Thoracic aorta (tissue), 2 donors: ENCODE results near the gene RSL24D1. TPM values are rescaled to one million over a fixed set of nuclear protein-coding genes. Genes with fewer than 3 reads are reported as not detected.

ENCODE experiments used
- ATAC-seq: fragments of 150-250 bp; one replicate; pipeline ENCODE4 v1.8.0; 2017; ENCODE audit warnings: low read depth; ENCODE audit not compliant: insufficient number of reproducible peaks, low FRiP score
- DNase-seq: peaks from one replicate; pipeline ENCODE4 v3.0.0-alpha.2; 2020; ENCODE audit warnings: low spot score
- H3K27ac ChIP-seq, 2 donors: fragments of 200-600 bp; sonication (generic); 1 replicate in 1 of 2; 2 replicates in 1 of 2; pipeline ENCODE4 v1.5.1; 2016; ENCODE audit warnings: mild to moderate bottlenecking in 2 of 2, moderate library complexity in 2 of 2
- H3K27me3 ChIP-seq: fragments of 200-600 bp; sonication (generic); replicated peaks from 2 replicates; pipeline ENCODE4 v1.6.0; 2016; ENCODE audit warnings: mild to moderate bottlenecking; ENCODE audit not compliant: insufficient read depth
- H3K36me3 ChIP-seq: fragments of 200-600 bp; sonication (generic); one replicate; pipeline ENCODE4 v1.5.1; 2016
- H3K4me1 ChIP-seq, 2 donors: fragments of 200-600 bp; sonication (generic); 1 replicate in 1 of 2; 2 replicates in 1 of 2; pipeline versions ENCODE4 v1.5.1 to v1.6.0; 2016; ENCODE audit warnings: low read depth in 2 of 2, mild to moderate bottlenecking in 1 of 2; ENCODE audit not compliant: control insufficient read depth in 1 of 2
- H3K4me3 ChIP-seq: fragments of 200-600 bp; sonication (generic); 2 replicates; pipeline ENCODE4 v1.5.1; 2016; ENCODE audit warnings: mild to moderate bottlenecking
- H3K9me3 ChIP-seq: fragments of 200-600 bp; sonication (generic); 2 replicates; pipeline ENCODE4 v1.5.1; 2016
- total RNA-seq, 2 donors: library from RNA; depleted of rRNA; stranded (reverse); fragments of >200 nt; gene quantifications; one replicate each; pipeline versions ENCODE4 v1.1.0 to v1.2.3, GENCODE V29; 2016
- TF ChIP-seq, protein P1 (sequence below): fragments of 200-600 bp; sonication (generic); IDR thresholded peaks from one replicate; pipeline ENCODE4 v1.5.1; 2019; ENCODE audit warnings: antibody characterized with exemption

RSL24D1 gene
- total RNA-seq, 2 donors from 2014 or later: 34.9 to 85.5 TPM

DNA sequence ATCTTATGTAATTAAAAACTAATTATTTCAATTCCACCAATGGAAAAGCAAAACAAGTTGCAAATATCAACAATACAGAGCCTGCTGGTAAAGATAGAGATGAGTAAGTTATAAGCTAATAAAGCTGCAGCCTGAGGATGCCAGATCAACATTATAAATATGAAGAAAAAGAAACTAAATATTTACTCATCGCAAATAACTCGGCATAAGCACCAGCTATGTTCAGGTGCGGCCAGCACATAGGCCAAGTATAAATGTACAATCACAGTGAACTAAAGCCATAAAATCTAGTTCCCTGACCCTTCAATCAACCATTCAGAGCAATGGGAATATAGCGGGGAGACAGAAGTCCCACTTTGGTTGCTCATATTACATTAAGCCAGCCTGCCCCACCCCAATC, 7.7 kb upstream of the RSL24D1 start:
- ATAC-seq: no peak
- TF ChIP-seq, protein P1, sequence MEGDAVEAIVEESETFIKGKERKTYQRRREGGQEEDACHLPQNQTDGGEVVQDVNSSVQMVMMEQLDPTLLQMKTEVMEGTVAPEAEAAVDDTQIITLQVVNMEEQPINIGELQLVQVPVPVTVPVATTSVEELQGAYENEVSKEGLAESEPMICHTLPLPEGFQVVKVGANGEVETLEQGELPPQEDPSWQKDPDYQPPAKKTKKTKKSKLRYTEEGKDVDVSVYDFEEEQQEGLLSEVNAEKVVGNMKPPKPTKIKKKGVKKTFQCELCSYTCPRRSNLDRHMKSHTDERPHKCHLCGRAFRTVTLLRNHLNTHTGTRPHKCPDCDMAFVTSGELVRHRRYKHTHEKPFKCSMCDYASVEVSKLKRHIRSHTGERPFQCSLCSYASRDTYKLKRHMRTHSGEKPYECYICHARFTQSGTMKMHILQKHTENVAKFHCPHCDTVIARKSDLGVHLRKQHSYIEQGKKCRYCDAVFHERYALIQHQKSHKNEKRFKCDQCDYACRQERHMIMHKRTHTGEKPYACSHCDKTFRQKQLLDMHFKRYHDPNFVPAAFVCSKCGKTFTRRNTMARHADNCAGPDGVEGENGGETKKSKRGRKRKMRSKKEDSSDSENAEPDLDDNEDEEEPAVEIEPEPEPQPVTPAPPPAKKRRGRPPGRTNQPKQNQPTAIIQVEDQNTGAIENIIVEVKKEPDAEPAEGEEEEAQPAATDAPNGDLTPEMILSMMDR: no peak

DNA sequence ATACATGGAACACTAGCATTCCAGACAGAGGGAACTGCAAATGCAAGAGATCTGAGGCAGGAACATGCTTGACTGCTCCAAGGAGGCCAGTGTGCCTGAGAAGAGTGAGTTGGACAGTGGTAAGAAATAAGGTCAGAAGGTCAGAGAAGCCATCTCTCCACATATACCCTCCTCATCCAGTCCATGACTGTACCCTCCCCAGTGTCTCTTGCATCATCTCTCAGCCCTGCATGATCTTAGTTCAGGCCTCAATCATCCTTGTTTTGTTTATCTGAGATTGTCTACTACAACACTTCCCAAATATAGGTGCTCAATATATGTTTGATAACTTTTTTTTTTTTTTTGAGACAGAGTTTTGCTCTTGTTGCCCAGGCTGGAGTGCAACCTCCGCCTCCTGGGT, 5.5 kb upstream of the RSL24D1 start:
- DNase-seq: no peak
- no peaks in the 10 kb centered on the region for H3K27me3 ChIP-seq
- H3K9me3 ChIP-seq: no peaks in the 10 kb centered on the region
- H3K4me1 ChIP-seq: peaks cover 8% of the 10 kb centered on the region in 2 donors
- TF ChIP-seq, protein P1: no peak
- ATAC-seq: no peak
- peaks cover 7% of the 10 kb centered on the region for H3K36me3 ChIP-seq
- no peak overlapping the region for H3K27ac ChIP-seq
- H3K4me3 ChIP-seq: no peak overlapping the region

More for the DNA sequence above, 7.7 kb upstream of the RSL24D1 start:
- Histone ChIP-seq H3K27ac (no peak overlapping the region), H3K27me3 (no peaks in the 10 kb centered on the region), H3K4me3 (no peak overlapping the region), H3K9me3 (no peaks in the 10 kb centered on the region), H3K4me1 (no peaks in the 10 kb centered on the region), H3K36me3 (peaks cover 7% of the 10 kb centered on the region)
- DNase-seq: no peak

DNA sequence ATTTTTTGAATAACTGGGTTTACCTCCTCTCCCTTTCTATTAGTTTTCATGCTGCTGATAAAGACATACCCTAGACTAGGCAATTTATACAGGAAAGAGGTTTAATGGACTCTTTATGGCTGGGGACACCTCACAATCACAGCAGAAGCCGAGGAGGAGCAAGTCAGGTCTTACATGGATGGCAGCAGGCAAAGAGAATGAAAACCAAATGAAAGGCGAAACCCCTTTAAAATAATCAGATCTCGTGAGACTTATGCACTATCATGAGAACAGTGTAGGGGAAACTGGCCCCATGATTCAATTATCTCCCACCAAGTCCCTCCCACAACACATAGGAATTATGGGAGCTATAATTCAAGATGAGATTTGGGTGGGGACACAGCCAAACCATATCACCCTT, 2.0 kb upstream of the RSL24D1 start:
- no peaks in the 10 kb centered on the region for H3K9me3 ChIP-seq
- peaks cover 26 to 30% of the 10 kb centered on the region in 2 donors for H3K4me1 ChIP-seq
- H3K27me3 ChIP-seq: no peaks in the 10 kb centered on the region
- ATAC-seq (no peak), DNase-seq (no peak)
- H3K36me3 ChIP-seq: no peaks in the 10 kb centered on the region
- H3K4me3 ChIP-seq: no peak overlapping the region
- TF ChIP-seq, protein P1: no peak
- no peak overlapping the region for H3K27ac ChIP-seq

DNA sequence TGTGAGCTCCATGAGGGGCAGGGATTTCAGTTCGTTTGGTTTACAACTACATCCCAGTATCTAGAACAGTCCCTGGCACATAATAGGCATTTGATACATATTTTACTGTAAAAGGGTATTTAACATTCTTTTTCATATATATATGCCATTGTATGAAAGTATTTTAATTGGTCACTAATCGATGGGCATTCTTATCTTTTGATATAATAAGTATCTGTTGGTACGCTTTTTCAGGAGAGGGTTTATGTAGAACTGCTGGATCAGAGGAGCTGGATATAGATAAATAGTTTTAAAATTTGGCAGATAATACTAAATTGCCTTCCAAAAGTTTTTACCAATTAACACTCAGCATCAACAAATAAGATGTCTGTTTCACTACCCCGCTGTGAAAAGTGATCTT, 978 bp upstream of the RSL24D1 start:
- TF ChIP-seq, protein P1: no peak
- no peak for ATAC-seq
- H3K36me3 ChIP-seq: no peaks in the 10 kb centered on the region
- no peak for DNase-seq
- H3K4me1 ChIP-seq: peaks cover 26 to 36% of the 10 kb centered on the region in 2 donors
- H3K4me3 ChIP-seq: peak overlapping the region; percentile 84
- H3K9me3 ChIP-seq: no peaks in the 10 kb centered on the region
- H3K27me3 ChIP-seq: no peaks in the 10 kb centered on the region
- peak overlapping the region; percentile 87 to 95 for H3K27ac ChIP-seq

DNA sequence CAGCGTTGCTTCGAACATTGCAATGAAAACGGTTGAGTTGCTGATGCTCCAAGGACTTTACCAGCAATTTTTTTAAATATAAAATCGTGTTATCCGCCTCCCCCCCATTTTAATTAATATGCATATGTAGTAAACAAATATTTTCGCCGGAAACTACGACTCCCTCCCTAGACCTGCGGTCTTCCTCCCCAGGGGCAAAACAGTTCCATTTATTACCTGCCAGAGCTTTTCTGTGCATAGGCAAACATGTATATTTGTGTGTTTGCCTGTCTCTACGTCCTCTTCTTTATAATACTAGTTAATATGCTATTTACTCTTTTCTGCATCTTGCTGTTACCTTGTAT, 593 bp upstream of the RSL24D1 start:
- Histone ChIP-seq H3K4me3 (peak overlapping the region; percentile 84), H3K4me1 (peaks cover 26 to 36% of the 10 kb centered on the region in 2 donors), H3K27ac (peak overlapping the region; percentile 87 to 95), H3K9me3 (no peaks in the 10 kb centered on the region), H3K27me3 (no peaks in the 10 kb centered on the region), H3K36me3 (no peaks in the 10 kb centered on the region)
- ATAC-seq (no peak), DNase-seq (no peak)
- TF ChIP-seq, protein P1: no peak
